ENCODE results near the gene GRK6.
A peak's percentile ranks its signal among the peaks of the same experiment; 100 is the strongest.

Gene GRK6

DNA sequence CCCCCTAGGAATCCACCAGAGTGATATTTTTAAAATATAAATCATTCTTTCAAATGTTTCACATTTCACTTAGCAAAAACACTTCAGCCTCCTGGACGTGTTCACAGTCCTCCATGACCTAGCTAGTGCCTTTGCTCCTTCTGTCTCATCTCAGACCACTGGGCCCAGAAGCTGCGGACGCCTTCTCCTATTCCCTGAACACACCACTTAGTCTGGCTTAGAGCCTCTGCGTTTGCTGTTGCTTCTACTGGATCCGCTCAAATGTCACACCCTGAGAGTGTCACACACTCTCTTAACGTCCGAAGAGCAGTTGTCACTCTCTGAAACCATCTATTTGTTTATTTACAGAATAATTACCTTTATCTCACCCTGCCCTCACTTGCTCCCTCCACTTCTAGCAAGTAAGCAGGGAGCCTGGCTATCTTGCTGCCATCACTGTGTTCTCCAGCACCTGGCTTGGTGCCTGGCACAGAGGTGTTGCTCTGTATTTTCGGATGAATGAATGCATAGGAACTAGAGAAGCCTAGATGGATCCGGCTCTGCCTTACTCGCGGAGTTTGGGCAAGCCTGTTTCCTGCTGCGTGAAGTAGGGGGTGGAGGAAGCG is 1.2 kb upstream of the GRK6 start:
- DNase-seq (ENCODE audit: insufficient read length, low spot score) (no peak), FAIRE-seq (no peak)

DNA sequence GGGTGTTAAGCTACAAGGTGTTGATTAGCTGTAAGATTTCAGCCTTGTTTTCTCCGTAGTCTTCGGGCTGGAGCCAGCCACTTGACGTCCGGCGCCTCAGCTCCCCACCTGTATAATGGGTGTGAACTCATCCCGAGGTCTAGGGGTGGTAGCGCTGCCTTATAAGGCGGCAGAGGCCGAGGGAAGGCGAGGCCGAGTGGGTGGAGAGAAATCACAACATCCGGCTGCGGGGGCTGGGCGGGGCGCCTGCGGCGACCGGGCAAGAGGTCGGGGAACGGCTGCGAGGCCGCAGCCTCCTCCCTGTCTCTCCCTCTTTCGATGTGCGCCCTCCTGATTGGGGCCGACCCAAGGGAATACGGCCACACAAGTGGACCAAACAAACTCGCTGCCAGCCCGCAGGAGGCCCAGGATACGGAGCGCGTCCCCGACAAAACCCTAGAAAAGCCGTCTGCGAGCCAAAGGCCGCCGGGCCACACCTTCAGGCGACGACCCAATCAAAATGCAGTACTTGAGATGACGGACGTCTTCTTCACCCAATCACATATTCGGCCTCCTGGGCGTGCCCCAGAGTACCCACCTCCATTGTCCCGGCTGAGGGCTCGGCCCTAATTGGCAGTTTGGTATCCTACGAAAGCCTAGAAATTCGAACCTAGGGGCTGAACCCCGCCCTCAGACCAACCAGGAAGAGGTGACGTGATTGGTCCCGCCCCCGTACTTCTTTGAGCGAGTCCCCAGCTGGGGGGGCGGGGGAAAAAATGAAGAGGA is 493 bp upstream of the GRK6 start:
- peak; percentile 82 for FAIRE-seq
- DNase-seq (ENCODE audit: insufficient read length, low spot score) = peak; percentile 99

DNA sequence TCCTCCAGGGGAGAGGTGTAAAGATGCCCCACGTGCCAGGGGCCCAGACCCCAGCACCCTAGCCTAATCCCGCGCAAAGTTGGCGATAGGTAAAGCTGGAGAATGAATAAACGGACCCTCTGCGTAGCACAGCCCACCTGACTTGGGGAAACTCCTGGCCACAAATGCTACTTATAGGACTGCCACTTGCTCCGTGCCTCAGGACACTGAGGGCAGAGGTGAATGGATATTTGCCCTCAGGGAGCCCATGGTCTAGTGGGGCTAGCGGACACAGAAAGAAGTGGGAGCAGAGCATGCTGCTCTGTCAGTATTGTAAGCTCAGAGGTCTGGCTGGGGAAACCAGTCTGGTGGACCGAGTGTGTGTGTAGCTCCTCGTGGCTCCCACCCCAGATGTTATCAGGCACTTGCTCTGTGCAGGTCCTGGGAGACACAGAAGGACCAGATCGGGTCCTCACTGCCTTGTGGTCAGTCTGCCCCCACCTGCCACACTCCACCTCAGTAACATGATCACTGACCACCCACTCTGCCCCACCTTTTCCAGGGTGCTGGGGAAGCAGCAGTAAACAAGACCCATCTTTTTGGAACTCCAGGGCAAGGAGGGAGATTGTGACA is 841 bp downstream of the GRK6 start:
- DNase-seq (ENCODE audit: insufficient read length, low spot score) = no peak
- FAIRE-seq = no peak

DNA sequence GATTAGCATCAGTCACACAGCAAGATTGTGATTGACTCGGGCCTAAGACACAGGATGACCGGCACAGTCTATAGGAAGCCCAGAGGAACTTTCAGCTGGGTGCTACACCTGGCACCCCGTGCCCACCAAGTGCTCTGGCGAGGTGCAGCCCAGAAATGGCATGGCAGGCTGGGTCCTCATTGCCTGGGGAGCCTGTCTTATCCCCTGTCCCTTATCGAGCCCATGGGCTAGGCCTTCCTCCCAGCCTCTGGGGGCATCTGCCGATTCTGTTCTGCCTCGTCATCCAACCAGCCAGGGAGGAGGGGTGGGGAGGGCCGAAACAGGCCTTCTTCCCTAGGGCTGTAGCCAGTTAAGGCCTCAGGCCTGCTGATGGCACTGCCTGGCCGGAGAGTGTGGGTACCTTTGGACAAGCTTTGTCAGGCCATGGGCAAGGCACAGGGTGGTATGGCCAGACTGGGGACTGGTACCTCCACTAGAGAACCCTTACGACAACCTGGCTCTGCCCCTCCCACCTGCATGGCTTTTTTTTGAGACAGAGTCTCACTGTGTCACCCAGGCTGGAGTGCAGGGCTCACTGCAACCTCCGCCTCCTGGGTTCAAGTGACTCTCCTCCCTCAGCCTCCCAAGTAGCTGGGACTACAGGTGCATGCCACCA is 1.6 kb downstream of the GRK6 start:
- no peak for DNase-seq (ENCODE audit: insufficient read length, low spot score)
- no peak for FAIRE-seq

DNA sequence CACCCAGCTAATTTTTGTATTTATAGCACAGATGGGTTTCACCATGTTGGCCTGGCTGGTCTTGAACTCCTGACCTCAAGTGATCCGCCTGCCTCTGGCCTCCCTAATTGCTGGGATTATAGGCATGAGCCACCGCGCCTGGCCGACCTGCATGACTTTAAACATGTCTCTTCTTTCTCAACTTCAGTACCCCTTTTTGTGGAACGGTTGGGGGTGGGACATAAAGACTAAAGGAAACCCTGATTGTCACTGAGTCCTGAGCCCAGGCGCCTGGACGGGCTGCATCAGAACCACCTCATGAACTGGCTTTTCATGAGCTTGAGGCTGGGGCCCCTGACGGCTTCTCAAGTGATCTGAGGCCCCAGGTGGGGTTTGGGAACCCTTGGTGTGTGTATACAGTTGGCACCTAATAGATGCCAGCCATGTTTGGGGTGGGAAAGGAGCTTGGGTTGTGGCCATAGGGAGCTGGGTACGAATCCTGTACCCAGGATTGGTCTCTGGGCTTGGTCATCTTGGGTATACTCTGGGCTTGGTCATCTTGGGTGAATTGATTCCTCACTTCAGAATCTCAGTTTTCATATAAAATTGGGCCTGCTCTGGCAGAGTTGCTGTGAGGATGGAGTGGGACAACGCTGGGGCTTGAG is 2.2 kb downstream of the GRK6 start:
- FAIRE-seq (no peak), DNase-seq (ENCODE audit: insufficient read length, low spot score) (no peak)

DNA sequence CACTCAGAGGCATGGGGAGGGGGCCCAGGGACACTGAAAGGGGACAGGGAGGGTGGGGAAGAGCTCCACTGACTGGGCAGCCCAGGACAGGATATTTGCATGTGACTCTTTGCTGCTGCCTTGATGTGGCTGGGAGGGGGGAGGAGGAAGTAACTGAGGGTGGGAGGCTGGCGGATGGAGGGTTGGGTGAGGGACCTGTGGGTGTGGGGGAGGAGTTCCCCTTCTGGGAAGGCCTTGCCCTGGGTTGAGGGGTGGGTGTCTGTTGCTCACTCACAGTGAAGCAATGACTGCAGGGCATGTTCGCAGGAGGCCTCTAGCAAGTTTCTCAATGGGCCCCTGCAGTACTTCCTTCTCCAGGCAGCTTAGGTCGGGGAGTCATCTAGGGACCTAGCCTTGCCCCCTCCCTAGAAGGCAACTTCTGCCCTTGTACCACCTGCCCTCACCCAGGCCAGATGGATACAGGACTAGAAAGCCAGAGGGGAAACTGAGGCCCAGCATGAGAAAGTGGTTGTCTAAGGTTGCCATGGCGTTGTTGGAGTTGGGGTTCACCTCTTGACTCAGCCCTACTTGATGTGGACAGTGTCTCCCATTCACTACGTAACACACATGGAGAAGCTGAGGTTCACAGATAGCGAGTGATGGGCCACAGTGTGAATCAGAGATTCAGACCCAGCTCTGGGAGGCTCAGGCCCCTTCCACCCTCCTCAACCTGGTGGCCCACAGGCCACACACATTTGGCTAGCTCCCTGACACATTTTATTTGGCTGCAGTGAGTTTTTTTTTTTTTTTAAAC is 3.0 kb downstream of the GRK6 start:
- DNase-seq (ENCODE audit: insufficient read length, low spot score) (no peak), FAIRE-seq (no peak)

DNA sequence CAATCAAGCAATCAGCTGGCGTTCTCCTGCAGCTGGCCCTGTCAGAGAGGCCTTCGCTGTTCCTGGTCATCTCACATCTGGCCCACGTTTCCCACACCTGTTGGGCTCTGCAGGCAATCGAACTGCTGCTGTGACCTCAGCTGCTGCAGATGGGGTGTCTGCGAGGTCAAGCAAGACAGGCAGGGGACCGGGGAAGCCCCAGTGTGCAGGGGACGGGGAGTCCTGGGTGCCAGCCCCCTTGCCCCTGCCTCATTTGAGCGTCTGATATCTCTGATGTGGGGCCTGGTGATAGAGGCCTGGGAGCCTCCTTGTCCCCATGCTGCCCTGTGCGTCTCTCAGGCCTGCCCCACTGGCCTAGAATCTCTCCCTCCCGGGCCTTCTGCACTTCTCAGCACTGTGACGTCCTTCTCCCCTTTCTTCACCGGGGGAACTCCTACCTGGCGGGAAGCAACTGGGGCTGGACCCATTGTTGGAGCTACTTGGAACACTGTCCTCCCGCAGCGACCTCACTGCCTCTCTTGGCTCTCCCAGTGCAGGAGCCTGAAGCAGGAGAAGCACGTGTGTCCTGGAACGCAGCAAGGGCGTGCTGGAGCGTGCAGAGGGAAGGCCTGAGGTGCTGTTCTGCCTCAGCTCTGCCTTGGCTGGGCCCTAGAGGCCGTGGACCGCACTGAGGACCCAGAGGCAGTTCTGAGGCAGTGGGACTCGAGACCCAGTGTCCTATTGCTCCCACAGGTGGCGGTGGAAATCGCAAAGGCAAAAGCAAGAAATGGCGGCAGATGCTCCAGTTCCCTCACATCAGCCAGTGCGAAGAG is 3.9 kb downstream of the GRK6 start:
- FAIRE-seq (no peak), DNase-seq (ENCODE audit: insufficient read length, low spot score) (no peak)

DNA sequence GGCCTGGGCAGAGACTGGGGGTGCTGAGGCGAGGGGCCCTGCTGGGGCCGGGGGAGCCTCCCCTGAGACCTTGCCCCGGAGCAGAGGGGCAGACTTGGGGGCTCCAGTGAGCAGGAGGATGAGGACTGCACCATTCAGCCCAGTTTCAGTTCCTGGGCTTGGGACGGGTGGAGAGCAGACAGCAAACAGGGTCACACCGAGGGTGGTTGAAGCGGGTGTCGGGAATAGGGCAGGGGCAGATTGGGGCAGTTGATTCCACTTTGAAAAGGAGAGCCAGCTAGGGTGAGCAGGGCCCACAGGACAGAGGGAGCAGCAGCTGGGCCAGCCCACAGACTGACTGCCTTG is 4.5 kb downstream of the GRK6 start:
- no peak for FAIRE-seq

DNA sequence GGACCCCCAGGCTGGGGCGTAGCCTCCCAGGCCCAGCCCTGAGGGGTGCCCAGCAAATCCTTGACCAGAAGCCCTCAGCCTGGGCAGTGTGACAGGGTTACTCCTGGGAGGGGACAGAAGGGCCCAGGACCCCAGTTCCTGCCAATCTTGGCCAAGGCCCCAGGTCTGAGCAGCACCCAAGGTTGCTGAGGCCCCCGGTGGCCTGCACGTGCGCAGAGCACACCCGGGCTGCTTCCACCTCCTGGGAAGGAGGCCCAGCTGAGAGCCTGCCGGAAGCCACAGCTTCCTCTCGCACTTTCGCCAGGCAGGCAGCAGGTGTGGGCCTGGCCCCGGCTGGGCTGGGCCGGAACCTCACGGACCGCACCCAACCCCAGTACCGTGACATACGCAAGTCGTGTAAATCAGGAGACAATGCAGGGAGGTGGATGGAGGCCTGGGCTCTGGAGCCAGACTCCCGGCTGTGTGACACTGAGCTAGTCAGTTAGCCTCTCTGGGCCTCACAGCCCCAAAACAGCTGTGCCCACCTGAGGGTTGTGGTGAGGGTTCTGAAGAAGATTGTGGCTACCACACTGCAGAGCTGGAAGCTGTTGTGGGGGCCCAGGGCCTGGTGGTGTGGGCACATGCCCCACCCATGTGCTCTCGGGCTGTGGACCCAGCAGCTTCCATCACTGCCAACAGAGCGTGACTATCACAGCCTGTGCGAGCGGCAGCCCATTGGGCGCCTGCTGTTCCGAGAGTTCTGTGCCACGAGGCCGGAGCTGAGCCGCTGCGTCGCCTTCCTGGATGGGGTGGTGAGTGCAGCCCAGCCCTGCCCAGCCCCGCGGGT is 5.1 kb downstream of the GRK6 start:
- no peak for FAIRE-seq
- DNase-seq (ENCODE audit: insufficient read length, low spot score) = no peak

More for the DNA sequence above, 4.5 kb downstream of the GRK6 start:
- DNase-seq (ENCODE audit: insufficient read length, low spot score) = no peak

DNA sequence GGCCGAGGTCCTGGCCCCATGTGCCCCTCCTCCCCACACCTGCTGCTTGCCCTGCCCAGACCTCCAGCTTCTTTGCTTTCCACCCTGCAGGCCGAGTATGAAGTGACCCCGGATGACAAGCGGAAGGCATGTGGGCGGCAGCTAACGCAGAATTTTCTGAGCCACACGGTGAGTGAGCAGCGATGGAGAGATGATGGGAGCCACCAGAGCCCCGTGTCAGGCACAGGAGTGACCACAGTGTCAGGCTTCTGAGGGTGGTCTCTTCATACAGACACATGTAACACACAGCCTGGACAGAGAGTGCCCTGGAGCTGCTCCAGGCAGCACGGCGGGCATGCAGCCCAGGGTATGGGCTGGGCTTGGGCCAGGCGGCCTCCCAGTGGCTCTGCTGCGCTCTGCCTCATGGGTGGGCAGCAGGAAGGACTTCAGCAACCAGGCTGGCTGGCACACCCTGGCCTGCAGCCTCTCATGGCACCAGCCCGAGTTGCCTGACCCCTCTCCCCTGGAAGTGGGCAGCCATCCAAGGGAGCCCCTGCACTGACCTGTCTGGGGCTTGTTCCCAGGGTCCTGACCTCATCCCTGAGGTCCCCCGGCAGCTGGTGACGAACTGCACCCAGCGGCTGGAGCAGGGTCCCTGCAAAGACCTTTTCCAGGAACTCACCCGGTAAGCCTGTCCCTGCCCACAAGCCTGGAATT is 5.8 kb downstream of the GRK6 start:
- FAIRE-seq (no peak), DNase-seq (ENCODE audit: insufficient read length, low spot score) (no peak)

DNA sequence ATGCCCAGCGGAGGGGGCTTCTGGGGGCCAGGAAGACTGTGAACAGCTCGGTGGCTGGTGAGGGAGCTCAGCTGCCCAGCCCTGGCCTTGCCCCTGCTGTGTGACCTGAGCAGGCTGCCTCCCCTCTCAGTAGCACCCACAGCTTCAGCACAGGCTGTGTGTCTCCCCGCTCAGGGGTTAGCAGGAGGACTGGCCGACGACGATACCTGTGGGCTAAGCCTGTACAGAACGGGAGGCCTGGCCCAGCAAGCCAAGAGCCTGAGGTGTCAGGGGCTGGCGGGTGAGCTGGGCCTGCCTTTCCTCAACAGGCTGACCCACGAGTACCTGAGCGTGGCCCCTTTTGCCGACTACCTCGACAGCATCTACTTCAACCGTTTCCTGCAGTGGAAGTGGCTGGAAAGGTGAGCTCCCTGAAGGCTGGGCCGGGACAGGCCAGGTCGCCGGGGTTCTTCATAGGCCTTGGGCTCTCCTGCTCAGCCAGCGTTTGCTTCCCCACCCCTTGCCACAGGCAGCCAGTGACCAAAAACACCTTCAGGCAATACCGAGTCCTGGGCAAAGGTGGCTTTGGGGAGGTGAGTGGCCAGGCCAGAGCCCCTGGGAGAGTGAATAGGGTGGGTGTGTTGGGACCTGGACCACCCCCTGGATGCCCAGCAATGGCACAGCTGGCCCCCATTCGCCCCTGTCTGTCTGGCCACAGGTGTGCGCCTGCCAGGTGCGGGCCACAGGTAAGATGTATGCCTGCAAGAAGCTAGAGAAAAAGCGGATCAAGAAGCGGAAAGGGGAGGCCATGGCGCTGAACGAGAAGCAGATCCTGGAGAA is 6.6 kb downstream of the GRK6 start:
- DNase-seq (ENCODE audit: insufficient read length, low spot score) = no peak
- FAIRE-seq = no peak

DNA sequence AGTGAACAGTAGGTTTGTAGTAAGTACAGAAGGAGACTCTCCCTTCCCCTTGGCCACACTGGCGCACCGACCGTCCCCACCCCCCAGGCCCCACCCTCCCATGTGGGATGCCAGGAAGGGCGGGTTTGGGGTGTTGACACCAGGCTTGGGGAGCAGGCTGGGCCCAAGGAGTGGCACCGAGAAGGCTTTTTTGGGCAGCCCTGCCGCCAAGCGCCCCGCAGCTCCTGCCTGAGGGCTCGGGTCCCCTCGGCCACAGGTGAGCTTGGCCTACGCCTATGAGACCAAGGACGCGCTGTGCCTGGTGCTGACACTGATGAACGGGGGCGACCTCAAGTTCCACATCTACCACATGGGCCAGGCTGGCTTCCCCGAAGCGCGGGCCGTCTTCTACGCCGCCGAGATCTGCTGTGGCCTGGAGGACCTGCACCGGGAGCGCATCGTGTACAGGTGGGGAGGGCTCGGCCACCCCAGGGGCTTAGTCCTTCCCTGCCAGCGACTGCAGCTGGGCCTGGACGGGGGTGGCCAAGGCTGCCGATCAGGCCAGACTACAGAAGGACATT is 7.3 kb downstream of the GRK6 start:
- no peak for FAIRE-seq
- no peak for DNase-seq (ENCODE audit: insufficient read length, low spot score)

DNA sequence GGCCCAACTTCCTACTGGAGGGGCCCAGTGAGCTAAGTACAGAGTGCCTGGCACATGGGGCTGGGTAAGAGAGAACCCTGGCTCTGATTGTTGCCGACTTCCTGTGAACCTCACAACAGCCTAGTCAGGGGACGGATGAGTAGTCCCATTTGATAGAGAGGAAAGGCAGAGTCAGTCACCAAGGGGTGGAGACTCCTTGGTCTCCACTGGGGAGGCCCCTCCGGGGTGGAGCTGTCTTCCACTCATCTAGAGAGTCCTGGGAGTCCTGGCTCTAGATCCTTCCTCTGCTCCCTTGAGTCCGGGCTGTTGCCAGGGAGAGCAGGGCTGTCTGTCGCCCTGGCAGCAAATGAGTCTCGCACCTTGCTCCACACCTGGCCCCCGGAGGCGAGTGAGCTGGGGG is 8.0 kb downstream of the GRK6 start:
- FAIRE-seq (no peak), DNase-seq (ENCODE audit: insufficient read length, low spot score) (no peak)

DNA sequence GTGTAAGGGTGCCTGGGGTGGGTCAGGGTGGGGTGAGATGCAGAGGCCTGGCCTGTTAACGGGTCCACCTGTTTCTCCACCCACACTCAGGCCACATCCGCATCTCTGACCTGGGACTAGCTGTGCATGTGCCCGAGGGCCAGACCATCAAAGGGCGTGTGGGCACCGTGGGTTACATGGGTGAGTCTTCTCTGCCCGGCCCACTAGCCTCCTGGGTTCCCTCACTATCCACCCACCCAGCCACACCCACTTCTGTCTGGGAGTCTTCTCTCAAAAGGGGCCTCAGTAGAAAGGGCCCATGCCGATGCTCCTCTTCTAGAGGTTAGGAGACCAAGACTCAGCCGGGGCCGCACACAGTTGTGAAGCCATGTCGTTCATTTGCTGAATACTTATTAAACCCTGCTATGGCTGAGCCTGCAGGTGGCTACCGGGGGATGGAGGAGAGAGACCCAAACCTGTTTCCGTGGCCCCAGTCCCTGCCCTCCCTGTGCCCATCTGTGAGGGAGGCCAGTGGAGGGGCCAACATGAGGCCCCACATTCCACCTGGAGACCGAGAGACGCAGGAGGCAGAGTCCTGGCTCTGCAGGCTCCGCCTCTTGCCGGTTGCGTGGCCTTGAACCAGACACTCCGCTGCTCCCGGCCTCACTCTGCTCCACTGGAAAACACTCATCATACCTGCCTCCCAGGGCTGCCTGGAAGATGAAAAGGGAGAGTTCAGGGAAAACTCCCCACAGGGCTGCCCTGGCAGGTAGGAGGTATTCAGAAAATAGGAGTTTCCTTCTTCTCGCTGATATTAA is 8.7 kb downstream of the GRK6 start:
- DNase-seq (ENCODE audit: insufficient read length, low spot score) = no peak

DNA sequence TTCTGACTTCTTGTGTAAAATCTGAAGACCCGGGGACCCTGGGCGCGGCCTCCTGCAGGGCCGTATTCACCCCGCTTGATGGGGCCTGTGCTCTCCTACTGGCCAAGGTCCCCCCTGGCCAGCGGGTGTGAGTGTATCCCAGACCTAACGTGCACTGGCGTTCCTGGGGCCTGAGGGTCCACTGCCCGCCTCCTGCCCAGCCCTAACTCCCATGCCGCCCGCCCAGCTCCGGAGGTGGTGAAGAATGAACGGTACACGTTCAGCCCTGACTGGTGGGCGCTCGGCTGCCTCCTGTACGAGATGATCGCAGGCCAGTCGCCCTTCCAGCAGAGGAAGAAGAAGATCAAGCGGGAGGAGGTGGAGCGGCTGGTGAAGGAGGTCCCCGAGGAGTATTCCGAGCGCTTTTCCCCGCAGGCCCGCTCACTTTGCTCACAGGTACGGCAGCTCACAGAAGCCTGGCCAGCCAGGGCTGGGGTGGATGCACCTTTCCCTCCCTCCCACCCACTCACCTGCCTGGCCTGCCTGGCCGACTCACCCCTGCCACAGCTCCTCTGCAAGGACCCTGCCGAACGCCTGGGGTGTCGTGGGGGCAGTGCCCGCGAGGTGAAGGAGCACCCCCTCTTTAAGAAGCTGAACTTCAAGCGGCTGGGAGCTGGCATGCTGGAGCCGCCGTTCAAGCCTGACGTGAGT is 9.5 kb downstream of the GRK6 start:
- FAIRE-seq = no peak
- no peak for DNase-seq (ENCODE audit: insufficient read length, low spot score)

More for the DNA sequence above, 8.7 kb downstream of the GRK6 start:
- no peak for FAIRE-seq

DNA sequence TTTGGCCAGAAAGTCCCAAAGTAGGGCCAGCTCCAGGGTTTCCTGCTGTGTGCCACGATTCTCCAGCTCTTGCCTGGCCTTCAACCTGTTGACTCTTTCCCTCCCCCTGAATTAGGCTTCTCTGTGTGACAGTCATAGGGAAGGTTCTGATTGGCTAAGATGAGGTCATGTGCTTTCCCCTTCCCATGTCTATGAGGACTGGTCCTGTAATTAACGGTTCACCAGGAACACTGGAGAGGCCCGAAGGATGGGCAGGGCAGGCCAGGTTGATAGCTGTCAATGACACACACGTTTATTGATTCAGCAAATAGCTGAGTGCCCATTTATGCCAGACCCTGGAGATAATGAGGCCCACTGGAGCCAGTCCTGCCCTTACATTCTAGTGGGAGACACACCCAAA is 11.1 kb downstream of the GRK6 start:
- DNase-seq (ENCODE audit: insufficient read length, low spot score) = no peak
- FAIRE-seq = no peak
